ENCODE data around the gene HLA-DQA1. TPM values are rescaled to one million over a fixed set of nuclear protein-coding genes. Genes with fewer than 3 reads are reported as not detected.
"Not testable (repeated sequence)": the region's sequence is repeated elsewhere in the genome, so short reads cannot be mapped to it uniquely, and the experiment has no call there.

The HLA-DQA1 gene
- total RNA-seq, 4 donors from 2014 or later, result 8.6 to 21.3 (median 11.5) TPM

GRCh38 chr6:32635526-32636123 is 1.6 kb upstream of the HLA-DQA1 start:
- Histone ChIP-seq H3K36me3 (no peaks in the 10 kb centered on the region), H3K9me3 (no peaks in the 10 kb centered on the region), H3K4me1 (no peaks in the 10 kb centered on the region), H3K27me3 (no peaks in the 10 kb centered on the region), H3K4me3 (no peak overlapping the region), H3K27ac (no peak overlapping the region)
- DNase-seq (ENCODE audit: low spot score in 2 of 2), result no peak
- 47% methylated on average over 2 of the region's 2 CpGs for WGBS
- TF ChIP-seq CTCF (IDR thresholded peaks at IDR 0.05) (no peak), EP300 (IDR thresholded peaks at IDR 0.05) (no peak), POLR2AphosphoS5 (IDR thresholded peaks at IDR 0.05) (no peak), POLR2A (IDR thresholded peaks at IDR 0.05) (no peak)

GRCh38 chr6:32637883-32638282 is 677 bp downstream of the HLA-DQA1 start:
- H3K27ac ChIP-seq, result no peak overlapping the region
- no peaks in the 10 kb centered on the region for H3K4me1 ChIP-seq
- WGBS, result 80% methylated on average over 3 of the region's 3 CpGs
- no peak for TF ChIP-seq POLR2AphosphoS5 (IDR thresholded peaks at IDR 0.05)
- TF ChIP-seq POLR2A (IDR thresholded peaks at IDR 0.05), result no peak
- TF ChIP-seq CTCF (IDR thresholded peaks at IDR 0.05), result no peak
- no peak for TF ChIP-seq EP300 (IDR thresholded peaks at IDR 0.05)
- no peaks in the 10 kb centered on the region for H3K9me3 ChIP-seq
- no peaks in the 10 kb centered on the region for H3K27me3 ChIP-seq
- H3K36me3 ChIP-seq, result no peaks in the 10 kb centered on the region
- H3K4me3 ChIP-seq, result peak overlapping the region; percentile 1
- no peak for DNase-seq (ENCODE audit: low spot score in 2 of 2)

GRCh38 chr6:32638532-32639219 is 1.5 kb downstream of the HLA-DQA1 start:
- no peaks in the 10 kb centered on the region for H3K27me3 ChIP-seq
- DNase-seq (ENCODE audit: low spot score in 2 of 2), result no peak
- no peak overlapping the region for H3K27ac ChIP-seq
- TF ChIP-seq EP300 (IDR thresholded peaks at IDR 0.05), result no peak
- TF ChIP-seq CTCF (IDR thresholded peaks at IDR 0.05), result no peak
- TF ChIP-seq POLR2A (IDR thresholded peaks at IDR 0.05), result no peak
- no peak for TF ChIP-seq POLR2AphosphoS5 (IDR thresholded peaks at IDR 0.05)
- WGBS, result 55% methylated on average over 9 of the region's 9 CpGs
- no peaks in the 10 kb centered on the region for H3K4me1 ChIP-seq
- no peaks in the 10 kb centered on the region for H3K9me3 ChIP-seq
- H3K36me3 ChIP-seq, result no peaks in the 10 kb centered on the region
- H3K4me3 ChIP-seq, result no peak overlapping the region

GRCh38 chr6:32639440-32640394 is 2.5 kb downstream of the HLA-DQA1 start:
- no peaks in the 10 kb centered on the region for H3K27me3 ChIP-seq
- no peak for DNase-seq (ENCODE audit: low spot score in 2 of 2)
- H3K4me1 ChIP-seq, result no peaks in the 10 kb centered on the region
- no peaks in the 10 kb centered on the region for H3K36me3 ChIP-seq
- H3K9me3 ChIP-seq, result no peaks in the 10 kb centered on the region
- 55% methylated on average over 8 of the region's 8 CpGs for WGBS
- H3K27ac ChIP-seq, result no peak overlapping the region
- no peak for TF ChIP-seq CTCF (IDR thresholded peaks at IDR 0.05)
- no peak overlapping the region for H3K4me3 ChIP-seq

GRCh38 chr6:32641122-32641521 is 3.9 kb downstream of the HLA-DQA1 start:
- TF ChIP-seq POLR2AphosphoS5 (IDR thresholded peaks at IDR 0.05) (no peak), EP300 (IDR thresholded peaks at IDR 0.05) (no peak)

GRCh38 chr6:32641785-32642719 is 4.8 kb downstream of the HLA-DQA1 start:
- H3K27me3 ChIP-seq; H3K27ac ChIP-seq; H3K4me3 ChIP-seq; H3K4me1 ChIP-seq; H3K36me3 ChIP-seq; H3K9me3 ChIP-seq; DNase-seq (ENCODE audit: low spot score in 2 of 2): not testable (repeated sequence)
- 73% methylated on average over 2 of the region's 2 CpGs for WGBS

More at GRCh38 chr6:32641122-32641521, 3.9 kb downstream of the HLA-DQA1 start:
- Histone ChIP-seq H3K27ac (no peak overlapping the region), H3K4me1 (no peaks in the 10 kb centered on the region), H3K9me3 (no peaks in the 10 kb centered on the region), H3K4me3 (no peak overlapping the region), H3K27me3 (no peaks in the 10 kb centered on the region), H3K36me3 (no peaks in the 10 kb centered on the region)
- DNase-seq (ENCODE audit: low spot score in 2 of 2), result no peak
- 47% methylated on average over 6 of the region's 6 CpGs for WGBS

All from suprapubic skin (tissue), 4 donors.